A673 (cell line): ENCODE measurements around the gene LRRC15. TPM values are rescaled to one million over a fixed set of nuclear protein-coding genes. Genes with fewer than 3 reads are reported as not detected.

ENCODE experiments used
- BruUV-seq: library from RNA; stranded (reverse); fragments of 400-500 nt; replicated peaks from 2 replicates; lab custom pipeline; 2021; lab: Mats Ljungman, UMichigan
- CTCF ChIA-PET: fragments of 300-600 bp; sonication (Branson Sonifier 250); formaldehyde crosslinking; loops from one replicate; lab custom pipeline; 2022; ENCODE audit warnings: antibody characterized with exemption; lab: Charles Lee
- POLR2A ChIA-PET: fragments of 300-600 bp; sonication (Branson Sonifier 250); formaldehyde crosslinking; loops from one replicate; lab custom pipeline; 2022; ENCODE audit warnings: antibody characterized with exemption; ENCODE audit not compliant: low non-redundant PET; lab: Charles Lee
- DNase-seq: peaks from one replicate; pipeline ENCODE4 v3.0.0-alpha.2; 2015; ENCODE audit warnings: low spot score
- H3K27ac ChIP-seq: fragments of 200-600 bp; sonication (generic); 2 replicates; pipeline ENCODE4 v1.5.1; 2016; ENCODE audit warnings: mixed run types, low read depth, mild to moderate bottlenecking, mixed read lengths, antibody characterized with exemption, low read length; ENCODE audit not compliant: poor library complexity, severe bottlenecking
- H3K27me3 ChIP-seq: fragments of 200-600 bp; sonication (generic); replicated peaks from 2 replicates; pipeline ENCODE4 v1.6.1; 2017; ENCODE audit warnings: mixed run types, low read depth, mild to moderate bottlenecking, mixed read lengths, antibody characterized with exemption, low read length; ENCODE audit not compliant: insufficient read depth, poor library complexity
- H3K36me3 ChIP-seq: fragments of 200-600 bp; sonication (generic); 2 replicates; pipeline ENCODE4 v1.6.1; 2016; ENCODE audit warnings: mixed run types, mild to moderate bottlenecking, mixed read lengths, antibody characterized with exemption, low read length; ENCODE audit not compliant: insufficient read depth, poor library complexity, severe bottlenecking
- H3K4me1 ChIP-seq: fragments of 200-600 bp; sonication (generic); 2 replicates; pipeline ENCODE4 v1.6.1; 2017; ENCODE audit warnings: mixed run types, mild to moderate bottlenecking, mixed read lengths, antibody characterized with exemption, low read length; ENCODE audit not compliant: insufficient read depth, poor library complexity, severe bottlenecking
- H3K4me3 ChIP-seq: fragments of 200-600 bp; sonication (generic); 2 replicates; pipeline ENCODE4 v1.5.1; 2016; ENCODE audit warnings: low read depth, mixed run types, mild to moderate bottlenecking, mixed read lengths, low read length; ENCODE audit not compliant: poor library complexity, severe bottlenecking
- H3K9me3 ChIP-seq: fragments of 200-600 bp; sonication (generic); 2 replicates; pipeline ENCODE4 v1.6.1; 2016; ENCODE audit warnings: mixed run types, low read depth, mild to moderate bottlenecking, mixed read lengths, antibody characterized with exemption, low read length; ENCODE audit not compliant: poor library complexity, severe bottlenecking
- EZH2 ChIP-seq: fragments of 200-600 bp; sonication (generic); IDR thresholded peaks from 2 replicates; pipeline ENCODE4 v1.6.1; 2017; ENCODE audit warnings: borderline replicate concordance, low read depth, mild to moderate bottlenecking, mixed read lengths, antibody characterized with exemption, low read length; ENCODE audit not compliant: poor library complexity, severe bottlenecking
- intact Hi-C: fragments of 100-400 bp; cut with micrococcal nuclease; formaldehyde crosslinking; loops from one replicate; pipeline ENCODE4 v1.10.0; 2022; ENCODE audit not compliant: unreplicated experiment
- total RNA-seq: library from RNA; stranded (reverse); gene quantifications from 2 replicates; pipeline ENCODE4 v1.2.3, GENCODE V29; 2021
- TF ChIP-seq, protein P1 (sequence below): fragments of 300-800, 200-600 bp; sonication (generic); conservative IDR thresholded peaks from 2 replicates; pipeline ENCODE4 v1.5.1; 2017; ENCODE audit warnings: low read depth, mild to moderate bottlenecking, antibody characterized with exemption, low read length, moderate library complexity, mixed read lengths

The LRRC15 gene
- total RNA-seq, 1 experiment from 2014 or later: not detected

DNA sequence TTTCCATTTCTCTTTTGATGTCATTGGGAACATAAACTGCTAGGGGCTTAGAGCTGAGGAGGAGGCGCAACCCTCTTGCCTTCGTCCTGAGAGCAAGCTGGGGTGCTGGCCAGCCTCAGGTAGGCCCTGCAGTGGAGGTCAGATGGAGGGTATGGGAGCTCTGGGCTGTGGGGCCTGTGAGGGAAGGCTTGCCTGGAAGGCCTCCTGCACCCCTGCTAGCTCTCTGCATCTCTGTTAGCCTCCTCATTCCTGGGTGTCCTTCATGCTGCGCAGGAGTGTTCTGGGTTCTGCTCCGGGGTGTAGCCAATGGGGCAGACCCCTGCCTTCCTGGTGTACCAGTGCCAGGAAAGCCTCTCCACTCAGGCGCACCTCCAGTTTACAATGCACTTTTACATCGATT is 17.7 kb upstream of the LRRC15 start:
- no peaks in the 10 kb centered on the region for H3K36me3 ChIP-seq
- H3K27me3 ChIP-seq: no peaks in the 10 kb centered on the region
- H3K27ac ChIP-seq: no peak overlapping the region
- no peak for TF ChIP-seq EZH2
- TF ChIP-seq, protein P1, sequence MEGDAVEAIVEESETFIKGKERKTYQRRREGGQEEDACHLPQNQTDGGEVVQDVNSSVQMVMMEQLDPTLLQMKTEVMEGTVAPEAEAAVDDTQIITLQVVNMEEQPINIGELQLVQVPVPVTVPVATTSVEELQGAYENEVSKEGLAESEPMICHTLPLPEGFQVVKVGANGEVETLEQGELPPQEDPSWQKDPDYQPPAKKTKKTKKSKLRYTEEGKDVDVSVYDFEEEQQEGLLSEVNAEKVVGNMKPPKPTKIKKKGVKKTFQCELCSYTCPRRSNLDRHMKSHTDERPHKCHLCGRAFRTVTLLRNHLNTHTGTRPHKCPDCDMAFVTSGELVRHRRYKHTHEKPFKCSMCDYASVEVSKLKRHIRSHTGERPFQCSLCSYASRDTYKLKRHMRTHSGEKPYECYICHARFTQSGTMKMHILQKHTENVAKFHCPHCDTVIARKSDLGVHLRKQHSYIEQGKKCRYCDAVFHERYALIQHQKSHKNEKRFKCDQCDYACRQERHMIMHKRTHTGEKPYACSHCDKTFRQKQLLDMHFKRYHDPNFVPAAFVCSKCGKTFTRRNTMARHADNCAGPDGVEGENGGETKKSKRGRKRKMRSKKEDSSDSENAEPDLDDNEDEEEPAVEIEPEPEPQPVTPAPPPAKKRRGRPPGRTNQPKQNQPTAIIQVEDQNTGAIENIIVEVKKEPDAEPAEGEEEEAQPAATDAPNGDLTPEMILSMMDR: no peak
- BruUV-seq: no TSS peak
- ChIA-PET POLR2A (no interaction called here), CTCF (no interaction called here)
- peaks cover 5% of the 10 kb centered on the region for H3K4me1 ChIP-seq
- intact Hi-C loops: no loop called here
- peaks cover 9% of the 10 kb centered on the region for H3K9me3 ChIP-seq
- DNase-seq: no peak
- no peak overlapping the region for H3K4me3 ChIP-seq

DNA sequence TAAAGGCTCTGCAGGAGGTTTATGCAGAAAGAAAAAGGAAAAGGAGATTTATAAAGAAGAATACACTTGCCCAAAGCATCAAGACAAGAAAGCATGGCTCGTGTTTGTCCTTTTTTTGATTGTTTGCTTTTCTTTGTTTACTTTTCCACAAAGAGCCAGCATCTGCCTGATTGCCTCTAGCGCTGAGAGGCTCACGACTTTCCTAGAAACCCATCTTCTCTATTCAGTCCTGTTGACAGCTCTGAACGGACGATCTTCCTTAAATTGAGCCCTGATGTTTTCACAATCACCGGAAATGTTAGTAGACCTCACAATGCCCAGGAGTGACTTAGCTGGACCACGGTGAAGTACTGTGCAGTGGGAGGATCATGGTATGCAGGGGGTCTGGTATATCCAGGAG is 17.1 kb upstream of the LRRC15 start:
- BruUV-seq: no TSS peak
- TF ChIP-seq, protein P1: no peak
- TF ChIP-seq EZH2: no peak
- peaks cover 9% of the 10 kb centered on the region for H3K9me3 ChIP-seq
- peaks cover 6% of the 10 kb centered on the region for H3K4me1 ChIP-seq
- no peak overlapping the region for H3K4me3 ChIP-seq
- POLR2A ChIA-PET: interaction anchor here (0.6 kb wide), 1 partner anchor 217 kb away, joined by 3 read pairs; no protein-coding TSS in a partner anchor
- CTCF ChIA-PET: no interaction called here
- no peak overlapping the region for H3K27ac ChIP-seq
- no peaks in the 10 kb centered on the region for H3K27me3 ChIP-seq
- intact Hi-C loops: no loop called here
- no peaks in the 10 kb centered on the region for H3K36me3 ChIP-seq
- no peak for DNase-seq

DNA sequence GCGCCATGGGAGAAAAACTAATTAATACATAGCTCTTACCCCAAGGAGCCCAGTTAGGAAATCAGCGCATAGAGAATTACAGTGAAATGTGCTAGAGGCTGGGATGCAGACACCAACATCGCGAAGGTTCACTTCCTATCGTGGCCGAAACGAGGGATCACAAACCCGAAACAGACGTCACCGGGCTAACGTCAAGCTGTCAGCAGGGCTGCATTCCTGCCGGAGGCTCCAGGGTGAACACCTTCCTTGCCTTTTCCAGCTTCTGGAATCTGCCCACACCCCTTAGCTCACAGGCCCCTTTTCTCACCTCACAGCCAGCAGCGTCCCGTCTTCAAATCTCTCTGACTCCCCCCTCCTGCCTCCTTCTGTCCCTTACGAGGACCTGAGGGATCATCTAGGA is 16.5 kb upstream of the LRRC15 start:
- Histone ChIP-seq H3K27me3 (no peaks in the 10 kb centered on the region), H3K36me3 (no peaks in the 10 kb centered on the region), H3K9me3 (peaks cover 9% of the 10 kb centered on the region), H3K4me1 (peaks cover 6% of the 10 kb centered on the region), H3K4me3 (no peak overlapping the region), H3K27ac (no peak overlapping the region)
- BruUV-seq: no TSS peak
- intact Hi-C loops: no loop called here
- DNase-seq: no peak
- ChIA-PET POLR2A (interaction anchor here (0.6 kb wide), 1 partner anchor 216 kb away, joined by 3 read pairs; no protein-coding TSS in a partner anchor), CTCF (no interaction called here)
- TF ChIP-seq, protein P1: no peak
- no peak for TF ChIP-seq EZH2
